ENCODE results near the gene SSBP4.
A peak's percentile ranks its signal among the peaks of the same experiment; 100 is the strongest.

Gene SSBP4

DNA sequence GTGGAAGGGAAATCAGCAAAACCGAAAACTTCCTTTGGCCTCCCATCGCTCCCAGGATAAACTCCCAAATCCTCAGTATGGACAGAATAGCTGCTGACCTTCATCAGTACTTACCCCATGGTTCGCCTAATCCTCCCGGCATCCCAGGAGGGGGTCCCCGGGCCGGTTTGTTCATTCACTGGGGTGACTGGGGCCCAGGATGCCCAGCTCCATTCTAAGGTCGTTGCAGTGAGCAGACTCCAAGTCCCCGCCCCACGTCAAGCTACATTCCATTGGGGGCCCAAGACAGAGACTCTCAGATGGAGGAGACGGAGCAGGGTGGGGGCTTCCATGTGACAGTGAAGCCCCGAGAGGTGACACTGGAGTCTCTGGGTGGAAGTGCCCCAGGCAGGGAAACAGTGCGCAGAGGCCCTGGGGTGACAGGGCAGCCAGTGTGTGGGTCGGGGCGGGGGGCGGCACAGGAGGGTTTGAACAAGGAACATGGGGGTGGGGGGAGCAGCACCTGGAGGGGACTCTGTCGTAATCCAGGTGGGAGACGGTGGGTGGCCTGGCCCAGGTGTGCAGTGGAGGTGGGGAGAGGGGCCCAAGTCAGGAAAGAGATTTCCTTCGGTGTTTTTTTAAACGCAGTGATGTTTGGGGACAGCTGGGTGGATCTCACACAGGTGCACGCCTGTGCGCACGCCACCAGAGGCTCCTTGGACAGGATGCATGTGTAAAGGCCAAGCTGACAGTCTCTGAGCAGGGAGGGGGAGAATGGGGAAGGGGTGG, 5.1 kb downstream of the SSBP4 start:
- H3K36me3 ChIP-seq (ENCODE audit: insufficient read depth, insufficient read length, low read length), result no peaks in the 10 kb centered on the region
- H3K9me3 ChIP-seq (ENCODE audit: insufficient read depth, low read length), result no peaks in the 10 kb centered on the region
- TF ChIP-seq YY1 (IDR thresholded peaks at IDR 0.05; ENCODE audit: insufficient read depth, insufficient read length) (no peak), SUZ12 (IDR thresholded peaks at IDR 0.05; ENCODE audit: extremely low read depth, insufficient read depth, insufficient read length) (no peak), ZNF274 (IDR thresholded peaks at IDR 0.05; ENCODE audit: low read depth, low read length) (no peak)
- no peak overlapping the region for H3K4me3 ChIP-seq (ENCODE audit: insufficient read length, low read depth)
- H3K9ac ChIP-seq (ENCODE audit: insufficient read length, low read depth), result peak overlapping the region; percentile 16
- peaks cover 38% of the 10 kb centered on the region for H3K27me3 ChIP-seq (ENCODE audit: insufficient read depth, insufficient read length)
- no peak for DNase-seq (ENCODE audit: low read depth, low spot score)
- H3K4me1 ChIP-seq (ENCODE audit: insufficient read depth, insufficient read length), result peaks cover 53% of the 10 kb centered on the region

GRCh38 chr19:18424890-18425514, 5.8 kb downstream of the SSBP4 start:
- Histone ChIP-seq H3K9me3 (ENCODE audit: insufficient read depth, low read length) (no peaks in the 10 kb centered on the region), H3K4me1 (ENCODE audit: insufficient read depth, insufficient read length) (peaks cover 55% of the 10 kb centered on the region), H3K36me3 (ENCODE audit: insufficient read depth, insufficient read length, low read length) (no peaks in the 10 kb centered on the region), H3K9ac (ENCODE audit: insufficient read length, low read depth) (no peak overlapping the region), H3K4me3 (ENCODE audit: insufficient read length, low read depth) (no peak overlapping the region), H3K27me3 (ENCODE audit: insufficient read depth, insufficient read length) (peaks cover 31% of the 10 kb centered on the region)
- DNase-seq (ENCODE audit: low read depth, low spot score), result no peak
- no peak for TF ChIP-seq ZNF274 (IDR thresholded peaks at IDR 0.05; ENCODE audit: low read depth, low read length)
- no peak for TF ChIP-seq YY1 (IDR thresholded peaks at IDR 0.05; ENCODE audit: insufficient read depth, insufficient read length)
- no peak for TF ChIP-seq SUZ12 (IDR thresholded peaks at IDR 0.05; ENCODE audit: extremely low read depth, insufficient read depth, insufficient read length)

GRCh38 chr19:18425515-18426415, 6.6 kb downstream of the SSBP4 start:
- H3K27me3 ChIP-seq (ENCODE audit: insufficient read depth, insufficient read length), result peaks cover 23% of the 10 kb centered on the region
- H3K9ac ChIP-seq (ENCODE audit: insufficient read length, low read depth), result peak overlapping the region; percentile 56
- TF ChIP-seq SUZ12 (IDR thresholded peaks at IDR 0.05; ENCODE audit: extremely low read depth, insufficient read depth, insufficient read length) (no peak), ZNF274 (IDR thresholded peaks at IDR 0.05; ENCODE audit: low read depth, low read length) (no peak), YY1 (IDR thresholded peaks at IDR 0.05; ENCODE audit: insufficient read depth, insufficient read length) (no peak)
- no peak overlapping the region for H3K4me3 ChIP-seq (ENCODE audit: insufficient read length, low read depth)
- DNase-seq (ENCODE audit: low read depth, low spot score), result no peak
- no peaks in the 10 kb centered on the region for H3K9me3 ChIP-seq (ENCODE audit: insufficient read depth, low read length)
- no peaks in the 10 kb centered on the region for H3K36me3 ChIP-seq (ENCODE audit: insufficient read depth, insufficient read length, low read length)
- H3K4me1 ChIP-seq (ENCODE audit: insufficient read depth, insufficient read length), result peaks cover 57% of the 10 kb centered on the region

DNA sequence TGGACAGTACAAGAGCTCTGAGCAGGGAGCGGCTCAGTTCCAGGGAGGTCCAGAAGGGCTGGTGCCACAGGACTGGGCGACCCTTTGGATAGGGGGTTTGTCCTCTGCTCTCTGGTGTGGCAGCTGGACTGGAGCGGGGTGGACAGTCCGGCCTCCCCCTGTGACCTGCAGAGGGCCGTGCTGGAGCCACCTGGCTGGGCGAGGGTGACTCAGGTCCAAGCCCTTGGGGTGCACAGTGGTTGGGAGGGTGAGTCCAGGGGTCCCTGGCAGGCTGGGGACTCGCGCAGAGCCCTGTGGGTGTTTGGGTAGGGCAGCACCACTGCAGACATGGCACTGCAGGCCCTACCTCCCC, 7.2 kb downstream of the SSBP4 start:
- peaks cover 58% of the 10 kb centered on the region for H3K4me1 ChIP-seq (ENCODE audit: insufficient read depth, insufficient read length)

DNA sequence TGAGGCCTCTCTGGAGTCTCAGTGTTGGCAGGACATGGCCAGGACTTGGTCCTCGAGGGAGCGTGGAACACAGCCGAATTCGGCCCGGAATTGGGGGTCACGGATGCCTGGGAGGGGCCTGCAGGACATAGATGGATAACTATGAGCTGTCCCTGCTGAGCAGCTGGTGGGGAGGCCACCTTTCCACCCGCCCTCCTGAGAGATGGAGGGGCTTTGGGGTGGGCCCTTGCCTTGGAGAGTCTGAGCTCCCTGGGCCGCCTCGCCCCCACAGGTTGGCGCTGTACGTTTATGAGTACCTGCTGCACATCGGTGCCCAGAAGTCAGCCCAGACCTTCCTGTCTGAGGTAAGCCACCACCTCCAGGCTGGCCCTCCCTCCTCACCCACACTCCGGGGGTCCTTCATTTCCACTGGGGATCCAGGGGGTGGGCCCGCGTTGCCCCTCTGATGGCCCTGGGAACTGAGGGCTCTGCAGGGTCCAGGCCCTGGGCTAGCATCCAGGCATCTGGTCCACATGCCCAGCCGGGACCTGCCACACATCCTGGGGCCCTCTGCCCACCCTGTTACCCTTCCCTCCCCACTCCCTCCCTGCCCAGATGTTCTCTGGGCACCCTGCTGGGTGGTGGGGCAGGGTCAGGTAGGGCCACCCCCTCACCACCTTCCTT, 8.0 kb downstream of the SSBP4 start:
- H3K9me3 ChIP-seq (ENCODE audit: insufficient read depth, low read length), result no peaks in the 10 kb centered on the region
- no peaks in the 10 kb centered on the region for H3K36me3 ChIP-seq (ENCODE audit: insufficient read depth, insufficient read length, low read length)
- TF ChIP-seq SUZ12 (IDR thresholded peaks at IDR 0.05; ENCODE audit: extremely low read depth, insufficient read depth, insufficient read length) (no peak), YY1 (IDR thresholded peaks at IDR 0.05; ENCODE audit: insufficient read depth, insufficient read length) (no peak), ZNF274 (IDR thresholded peaks at IDR 0.05; ENCODE audit: low read depth, low read length) (no peak)

More for the DNA sequence above, 7.2 kb downstream of the SSBP4 start:
- peak overlapping the region; percentile 45 for H3K9ac ChIP-seq (ENCODE audit: insufficient read length, low read depth)
- H3K36me3 ChIP-seq (ENCODE audit: insufficient read depth, insufficient read length, low read length), result no peaks in the 10 kb centered on the region
- no peak for TF ChIP-seq ZNF274 (IDR thresholded peaks at IDR 0.05; ENCODE audit: low read depth, low read length)
- H3K4me3 ChIP-seq (ENCODE audit: insufficient read length, low read depth), result no peak overlapping the region
- no peaks in the 10 kb centered on the region for H3K9me3 ChIP-seq (ENCODE audit: insufficient read depth, low read length)
- H3K27me3 ChIP-seq (ENCODE audit: insufficient read depth, insufficient read length), result peaks cover 17% of the 10 kb centered on the region
- no peak for DNase-seq (ENCODE audit: low read depth, low spot score)

DNA sequence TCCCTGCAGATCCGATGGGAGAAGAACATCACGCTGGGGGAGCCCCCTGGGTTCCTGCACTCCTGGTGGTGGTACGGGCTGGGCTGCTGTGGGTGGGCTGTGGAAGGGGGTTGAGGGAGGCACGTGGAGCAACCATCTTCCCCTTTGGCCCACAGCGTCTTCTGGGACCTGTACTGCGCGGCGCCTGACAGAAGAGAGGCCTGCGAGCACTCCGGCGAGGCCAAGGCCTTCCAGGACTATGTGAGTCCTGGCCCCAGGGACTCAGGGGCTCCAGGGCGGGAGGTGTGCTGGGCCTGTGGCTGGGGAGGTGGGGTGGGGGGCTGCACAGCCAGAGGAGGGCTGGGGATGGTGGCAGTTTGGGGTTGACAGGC, 8.5 kb downstream of the SSBP4 start:
- peaks cover 63% of the 10 kb centered on the region for H3K4me1 ChIP-seq (ENCODE audit: insufficient read depth, insufficient read length)
- no peak overlapping the region for H3K4me3 ChIP-seq (ENCODE audit: insufficient read length, low read depth)
- H3K9ac ChIP-seq (ENCODE audit: insufficient read length, low read depth), result peak overlapping the region; percentile 59
- no peak for DNase-seq (ENCODE audit: low read depth, low spot score)
- H3K27me3 ChIP-seq (ENCODE audit: insufficient read depth, insufficient read length), result peaks cover 7% of the 10 kb centered on the region
- TF ChIP-seq SUZ12 (IDR thresholded peaks at IDR 0.05; ENCODE audit: extremely low read depth, insufficient read depth, insufficient read length), result no peak
- no peak for TF ChIP-seq ZNF274 (IDR thresholded peaks at IDR 0.05; ENCODE audit: low read depth, low read length)
- TF ChIP-seq YY1 (IDR thresholded peaks at IDR 0.05; ENCODE audit: insufficient read depth, insufficient read length), result no peak
- no peaks in the 10 kb centered on the region for H3K9me3 ChIP-seq (ENCODE audit: insufficient read depth, low read length)
- H3K36me3 ChIP-seq (ENCODE audit: insufficient read depth, insufficient read length, low read length), result no peaks in the 10 kb centered on the region

More for the DNA sequence above, 8.0 kb downstream of the SSBP4 start:
- no peak overlapping the region for H3K4me3 ChIP-seq (ENCODE audit: insufficient read length, low read depth)
- H3K27me3 ChIP-seq (ENCODE audit: insufficient read depth, insufficient read length), result peaks cover 12% of the 10 kb centered on the region
- DNase-seq (ENCODE audit: low read depth, low spot score), result no peak
- peaks cover 64% of the 10 kb centered on the region for H3K4me1 ChIP-seq (ENCODE audit: insufficient read depth, insufficient read length)
- peak overlapping the region; percentile 56 for H3K9ac ChIP-seq (ENCODE audit: insufficient read length, low read depth)
